NCI-H2227 (cell line): ENCODE measurements around the gene PTPRR.
"Not testable (repeated sequence)": the region's sequence is repeated elsewhere in the genome, so short reads cannot be mapped to it uniquely, and the experiment has no call there.

Source experiments
- DNase-seq: peaks from one replicate; lab custom pipeline; 2025; ENCODE audit not compliant: unreplicated experiment; lab: John Stamatoyannopoulos, UW

Gene PTPRR

DNA sequence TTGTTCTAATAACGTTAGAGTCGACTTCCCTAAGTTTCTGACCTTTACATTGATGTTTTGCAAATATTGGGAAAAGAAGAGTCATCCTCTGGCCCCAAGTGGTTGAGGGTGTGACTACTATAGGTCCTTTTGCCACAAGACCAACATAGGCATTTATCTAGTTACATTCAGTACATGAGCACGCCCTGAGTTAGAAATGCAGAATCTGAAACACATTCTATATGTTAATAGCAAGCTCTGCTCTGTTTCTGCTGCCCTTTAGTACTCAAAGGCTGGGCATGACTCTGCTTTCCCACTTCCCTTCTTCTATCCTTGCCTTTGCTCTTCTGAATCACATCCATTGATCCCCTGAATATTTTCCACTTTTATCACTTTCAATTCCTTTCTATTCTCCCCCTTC, 168.2 kb downstream of the PTPRR start:
- DNase-seq, result no peak

DNA sequence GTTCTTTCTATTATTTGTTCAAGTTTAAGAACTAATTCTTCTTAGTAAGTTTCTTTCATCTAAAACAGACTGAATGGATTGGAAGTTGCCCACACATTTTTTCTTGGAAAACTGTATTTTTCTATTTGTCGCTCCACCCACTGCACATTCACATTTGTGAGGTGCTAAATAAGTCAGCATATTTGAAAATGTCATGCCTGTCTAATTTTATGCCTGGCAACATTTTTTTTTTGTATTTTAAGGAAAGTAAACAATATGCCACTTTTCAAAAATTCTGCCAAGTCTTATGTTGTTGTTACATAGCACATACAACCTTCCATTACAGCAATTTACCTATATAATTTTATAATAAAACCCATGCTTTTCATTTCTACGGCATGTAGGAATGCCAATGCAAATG, 170.6 kb downstream of the PTPRR start:
- DNase-seq, result no peak

DNA sequence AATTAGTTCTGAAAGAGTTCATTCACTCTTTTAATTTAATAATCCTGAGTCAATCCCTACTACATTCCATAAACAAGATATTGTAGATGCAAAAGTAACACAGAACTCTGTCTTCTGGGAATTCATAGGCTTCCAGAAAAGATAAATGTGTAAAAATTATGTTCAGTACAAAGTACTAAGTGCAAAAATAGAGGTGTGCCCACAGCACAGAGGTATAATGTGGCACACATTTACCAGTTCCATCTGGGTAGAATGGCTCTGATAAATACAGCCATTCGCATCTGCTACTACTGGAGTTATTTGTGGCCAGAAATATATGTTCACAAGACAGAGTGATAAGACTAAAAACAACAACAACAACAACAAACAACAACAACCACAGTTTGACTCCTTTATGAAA, 171.7 kb downstream of the PTPRR start:
- DNase-seq, result no peak

DNA sequence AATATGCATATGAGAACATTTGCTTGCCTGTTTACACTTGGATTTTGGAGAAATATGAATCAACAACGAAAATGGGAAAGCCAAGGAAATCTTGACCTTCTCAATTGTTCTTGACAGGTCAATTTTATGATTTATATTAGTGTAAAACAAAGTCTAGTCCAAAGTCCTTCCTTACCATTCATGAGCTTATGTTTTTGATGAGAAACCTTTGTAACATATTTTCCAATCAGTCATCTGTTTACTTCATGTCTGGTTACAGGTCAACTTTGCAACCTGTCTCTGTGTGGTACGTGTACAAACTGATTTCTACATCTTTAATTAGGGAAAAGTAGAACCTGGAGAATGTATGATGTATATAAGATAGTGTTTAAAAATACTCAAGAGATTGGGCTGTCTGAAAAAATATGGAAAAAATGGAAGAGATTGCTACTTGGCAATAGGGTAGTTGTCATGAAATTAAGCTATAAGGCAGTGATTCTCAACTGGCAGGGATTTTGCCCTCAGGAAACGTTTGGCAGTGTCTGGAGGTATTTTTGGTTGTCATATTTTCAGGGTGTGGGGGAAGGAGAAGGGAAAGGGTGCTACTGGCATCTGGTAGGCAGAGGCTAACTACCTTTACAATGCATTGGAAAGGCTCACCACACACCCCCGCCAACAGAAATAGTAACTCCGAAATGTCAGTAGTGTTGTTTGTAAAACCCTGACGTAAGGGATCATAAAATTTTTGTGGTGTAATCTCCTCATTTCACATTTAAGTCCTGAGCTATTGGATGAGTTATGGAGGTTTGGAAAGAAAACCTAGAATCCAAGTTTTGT, 172.9 kb downstream of the PTPRR start:
- no peak for DNase-seq

DNA sequence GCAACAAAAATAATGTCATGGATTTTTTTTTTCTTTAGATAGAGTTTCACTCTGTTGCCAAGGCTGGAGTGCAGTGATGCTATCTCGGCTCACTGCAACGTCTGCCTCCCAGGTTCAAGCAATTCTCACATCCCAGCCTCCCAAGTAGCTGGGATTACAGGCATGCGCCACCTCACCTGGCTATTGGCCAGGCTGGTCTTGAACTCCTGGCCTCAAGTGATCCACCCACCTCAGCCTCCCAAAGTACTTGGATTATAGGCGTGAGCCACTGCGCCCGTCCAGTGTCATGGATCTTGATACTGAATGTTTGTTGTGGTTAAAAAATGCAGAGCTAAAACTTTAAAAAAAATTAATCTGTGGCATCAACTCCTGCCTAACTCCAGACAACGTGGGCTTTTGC, 175.5 kb downstream of the PTPRR start:
- no peak for DNase-seq

DNA sequence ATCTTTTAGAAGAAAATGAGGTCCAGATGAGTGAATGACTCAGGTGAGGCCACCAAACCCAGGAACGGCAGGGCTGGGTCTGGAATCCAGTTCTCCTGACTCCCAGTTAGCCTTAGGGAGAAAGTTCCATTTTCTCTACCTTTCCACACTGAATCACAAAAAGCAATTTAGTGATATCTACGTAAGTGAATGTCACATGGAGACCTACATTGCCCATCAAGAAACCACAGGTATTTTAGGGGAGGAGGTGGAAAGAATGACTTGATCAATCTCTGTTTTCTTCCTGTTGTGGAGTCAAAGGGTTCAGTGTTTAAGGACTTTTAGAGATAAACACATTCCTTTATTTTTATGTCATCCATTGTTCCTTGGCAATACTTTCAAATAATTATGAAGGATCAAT, 176.4 kb downstream of the PTPRR start:
- no peak for DNase-seq

DNA sequence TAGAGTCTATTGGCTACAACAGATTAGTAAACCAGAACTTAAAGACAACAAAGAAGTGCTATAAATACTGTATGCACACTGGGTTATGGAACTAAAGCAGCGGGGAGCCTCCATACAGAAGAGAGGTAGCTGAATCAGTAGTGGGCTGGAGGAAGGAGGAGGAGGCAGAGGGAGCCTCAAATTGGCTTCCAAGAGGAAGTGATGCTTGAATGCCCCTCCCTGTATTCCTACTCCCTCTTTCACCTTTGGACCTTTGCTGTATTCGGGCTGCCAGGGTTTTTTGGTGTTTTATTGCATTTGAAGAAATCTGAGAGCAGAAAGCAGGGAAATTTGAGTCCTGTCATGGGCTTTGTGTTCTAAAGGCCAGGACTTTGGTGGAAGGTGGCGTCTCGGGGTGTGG, 179.3 kb downstream of the PTPRR start:
- DNase-seq, result no peak

DNA sequence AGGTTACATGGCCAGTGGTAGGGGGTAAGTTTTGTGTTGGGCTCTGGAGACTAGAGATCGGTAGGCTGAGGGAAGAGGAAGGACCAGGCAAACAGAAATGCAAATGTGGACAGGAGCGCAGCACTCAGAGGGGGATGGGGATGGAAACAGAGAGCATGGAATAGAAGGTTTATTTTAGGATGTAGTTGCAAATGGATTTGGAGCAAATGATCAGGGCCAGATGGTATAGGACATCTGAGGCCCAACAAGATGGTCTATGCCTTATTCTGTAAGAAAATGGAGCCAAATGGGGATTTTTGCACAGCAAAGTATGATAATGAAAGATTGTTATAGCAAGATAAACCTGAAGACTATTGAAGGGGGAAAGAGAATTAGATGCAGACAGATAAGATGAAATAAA, 180.8 kb downstream of the PTPRR start:
- DNase-seq, result no peak

DNA sequence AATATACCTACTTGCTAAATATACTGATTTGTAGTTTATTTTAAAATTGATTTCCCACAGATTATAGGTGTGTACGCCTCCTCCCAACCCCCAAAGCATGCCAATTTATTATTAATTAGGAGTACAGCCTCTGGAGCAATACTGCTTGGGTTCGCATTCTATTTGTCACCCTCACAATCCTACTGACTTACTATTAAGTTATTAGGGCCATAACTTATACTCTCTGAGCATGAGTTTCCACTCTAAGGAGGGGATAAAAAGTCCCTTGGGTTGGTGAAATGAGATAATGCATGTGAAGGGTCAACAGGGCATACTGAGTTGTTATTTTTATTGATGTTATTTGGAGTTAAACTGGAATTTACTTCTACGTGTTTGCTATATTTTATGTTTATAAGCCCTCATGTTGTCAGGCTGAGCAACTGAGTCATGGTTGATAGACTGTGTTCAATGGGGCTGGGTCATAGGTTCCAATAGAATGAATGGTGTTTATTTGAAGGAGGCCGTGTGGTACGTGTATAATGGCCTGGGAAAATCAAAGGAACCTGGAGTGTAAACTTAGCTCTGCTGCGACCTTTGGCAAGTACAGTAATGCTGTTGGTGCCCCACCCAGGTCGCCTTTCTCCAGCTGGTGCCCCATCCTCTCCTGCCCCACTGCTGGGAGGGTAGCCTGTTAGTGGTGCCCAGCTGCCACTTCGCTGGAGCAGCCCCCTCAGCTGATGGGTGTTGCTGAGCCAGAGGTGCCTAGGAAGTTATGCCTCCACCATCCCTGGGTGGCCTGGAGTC, 184.0 kb downstream of the PTPRR start:
- DNase-seq, result no peak

DNA sequence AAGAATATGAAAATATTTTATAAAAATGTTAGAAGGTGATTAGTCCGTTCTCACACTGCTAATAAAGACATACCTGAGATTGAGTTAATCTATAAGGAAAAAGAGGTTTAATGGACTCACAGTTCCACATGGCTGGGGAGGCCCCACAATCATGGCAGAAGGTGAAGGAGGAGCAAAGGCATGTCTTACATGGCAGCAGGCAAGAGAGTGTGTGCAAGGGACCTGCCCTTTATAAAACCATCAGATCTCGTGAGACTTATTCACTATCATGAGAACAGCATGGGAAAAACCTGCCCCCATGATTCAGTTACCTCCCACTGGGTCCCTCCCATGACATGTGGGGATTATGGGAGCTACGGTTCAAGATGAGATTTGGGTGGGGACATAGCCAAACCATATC, 185.3 kb downstream of the PTPRR start:
- not testable (repeated sequence) for DNase-seq

DNA sequence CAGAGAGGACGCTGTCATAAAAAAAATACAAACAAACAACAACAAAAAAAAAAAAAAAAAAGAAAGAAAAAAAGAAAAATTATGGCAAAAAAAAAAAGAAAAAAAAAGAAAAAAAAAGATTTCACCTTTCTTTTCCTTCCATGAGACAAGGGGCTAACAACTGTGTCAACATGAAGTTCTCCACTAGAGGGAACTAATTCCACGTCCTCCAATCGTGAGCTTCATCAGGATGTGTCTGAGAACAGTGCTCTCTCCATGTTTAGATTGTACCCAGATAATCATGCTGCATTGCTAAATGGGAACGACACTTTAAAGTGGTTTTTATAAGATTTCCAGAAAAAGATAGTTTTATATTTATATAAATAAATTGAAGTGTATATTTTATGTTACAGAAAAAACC, 187.2 kb downstream of the PTPRR start:
- peak; percentile 82 for DNase-seq

DNA sequence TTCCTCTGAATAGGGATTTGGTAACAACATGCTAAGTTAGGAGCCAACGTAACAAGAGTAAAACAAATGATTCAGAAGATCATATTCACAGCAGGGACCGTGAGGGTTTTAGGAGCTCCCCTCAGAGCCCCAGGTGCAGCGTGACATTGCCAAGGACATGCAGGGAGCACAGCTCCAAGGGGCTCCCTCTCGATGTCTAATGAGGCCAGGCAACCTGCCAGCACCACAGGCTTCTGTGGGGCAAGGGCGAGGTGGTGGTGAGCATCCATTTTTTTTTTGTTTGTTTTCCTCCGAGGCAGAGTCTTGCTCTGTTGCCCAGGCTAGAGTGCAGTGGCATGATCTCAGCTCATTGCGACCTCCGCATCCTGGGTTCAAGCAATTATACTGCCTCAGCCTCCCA, 188.3 kb downstream of the PTPRR start:
- no peak for DNase-seq

DNA sequence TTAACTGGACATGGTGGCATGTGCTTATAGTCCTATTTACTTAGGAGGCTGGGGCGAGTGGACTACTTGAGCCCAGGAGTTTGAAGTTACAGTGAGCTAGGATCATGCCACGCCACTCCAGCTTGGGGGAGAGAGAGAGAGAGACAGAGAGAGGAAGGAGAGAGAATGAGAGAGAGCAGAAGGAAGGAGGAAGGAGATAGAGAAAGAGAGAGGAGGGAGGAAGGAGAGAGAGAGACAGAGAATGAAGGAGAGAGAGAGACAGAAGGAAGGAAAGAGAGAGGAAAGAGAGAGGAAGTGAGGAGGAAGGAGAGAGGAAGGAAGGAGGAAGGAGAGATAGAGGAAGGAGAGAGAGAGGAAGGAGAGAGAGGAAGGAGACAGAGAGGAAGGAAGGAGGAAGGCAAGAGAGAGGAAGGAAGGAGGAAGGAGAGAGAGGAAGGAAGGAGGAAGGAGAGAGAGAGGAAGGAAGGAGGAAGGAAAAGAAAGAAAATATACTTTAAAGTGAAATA, 189.8 kb downstream of the PTPRR start:
- DNase-seq, result no peak

DNA sequence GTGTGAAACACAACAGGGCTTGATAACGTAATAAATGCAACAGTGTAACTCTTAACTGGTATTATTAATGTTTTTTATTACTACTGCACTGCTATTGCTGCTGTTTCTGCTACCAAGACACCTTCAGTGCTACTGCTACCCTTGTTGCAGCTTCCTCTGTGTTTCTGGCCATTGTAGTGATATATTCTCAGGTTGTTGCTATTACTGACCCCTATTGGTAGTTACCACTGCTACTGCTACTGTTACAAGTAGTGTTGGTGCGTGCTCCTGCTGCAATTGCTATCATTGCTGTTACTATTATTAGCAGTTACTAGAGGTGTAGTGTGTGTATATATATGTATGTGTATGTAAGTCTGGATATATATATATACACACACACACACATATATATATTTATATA, 196.1 kb downstream of the PTPRR start:
- no peak for DNase-seq

DNA sequence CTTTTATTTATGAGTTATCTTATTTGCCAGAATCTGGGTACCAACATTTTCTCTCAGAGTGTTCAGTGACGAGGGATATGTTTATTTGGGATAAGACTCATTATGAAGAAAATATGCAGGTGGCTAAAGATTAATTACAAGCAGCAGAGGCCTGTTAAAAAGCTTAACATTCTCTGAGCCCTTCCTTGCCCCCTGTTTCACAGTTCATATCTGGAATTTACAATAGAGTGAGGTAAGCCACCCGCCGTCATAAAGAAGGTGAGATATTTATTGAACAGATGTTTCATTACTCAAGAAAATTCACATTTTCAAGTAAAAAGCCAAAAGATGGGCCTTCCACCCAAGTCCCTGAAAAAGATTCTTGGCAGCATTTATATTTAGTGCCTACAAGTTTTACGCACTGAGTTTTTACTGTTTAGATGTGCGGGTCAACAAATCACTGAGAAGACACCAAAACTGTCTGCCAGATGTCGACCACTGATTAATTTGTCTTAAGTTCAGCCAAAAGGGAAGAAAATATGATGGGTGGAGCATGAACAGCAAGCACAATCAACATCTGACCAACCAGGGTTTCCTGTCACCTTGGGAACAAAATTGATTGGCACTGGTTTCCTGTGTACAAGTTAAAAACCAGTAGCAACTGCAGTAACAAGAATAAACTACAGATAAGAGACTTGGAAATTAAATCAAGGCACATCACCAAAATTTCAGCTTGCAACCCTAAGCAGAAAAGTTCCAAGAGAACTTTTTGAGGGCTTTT, 197.8 kb downstream of the PTPRR start:
- DNase-seq, result no peak

DNA sequence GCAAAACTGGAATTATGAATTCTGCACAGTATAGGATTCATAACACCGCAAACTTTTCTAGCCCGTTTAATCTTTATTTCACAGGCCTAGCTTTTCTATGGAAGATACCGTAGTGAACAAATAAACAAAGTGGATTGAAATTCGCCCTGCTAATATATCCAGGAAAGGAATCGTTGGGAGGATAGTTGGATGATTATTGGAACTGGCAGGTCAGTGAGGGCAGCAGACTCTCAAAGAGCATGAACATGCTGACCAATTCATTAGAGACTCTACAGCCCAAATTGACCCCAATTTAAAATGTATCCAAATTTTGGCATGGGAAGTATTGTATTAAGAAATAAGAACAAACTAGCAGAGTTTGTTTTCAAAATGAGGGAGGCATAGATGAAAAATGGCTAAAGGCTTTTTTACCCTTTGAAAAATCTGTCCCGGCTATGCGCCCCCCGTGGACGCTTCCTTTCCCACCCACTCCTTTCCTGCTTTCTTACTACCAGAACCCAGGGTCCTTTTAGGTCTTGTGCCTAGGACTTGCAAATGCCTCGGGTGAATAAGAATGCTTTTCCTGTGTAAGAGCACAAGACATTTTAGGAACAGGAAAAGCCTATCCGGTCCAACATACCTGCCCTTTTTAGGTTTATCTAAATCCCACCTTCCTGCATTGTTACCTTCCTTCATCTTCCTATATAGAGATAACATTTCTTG, 198.7 kb downstream of the PTPRR start:
- DNase-seq, result no peak

DNA sequence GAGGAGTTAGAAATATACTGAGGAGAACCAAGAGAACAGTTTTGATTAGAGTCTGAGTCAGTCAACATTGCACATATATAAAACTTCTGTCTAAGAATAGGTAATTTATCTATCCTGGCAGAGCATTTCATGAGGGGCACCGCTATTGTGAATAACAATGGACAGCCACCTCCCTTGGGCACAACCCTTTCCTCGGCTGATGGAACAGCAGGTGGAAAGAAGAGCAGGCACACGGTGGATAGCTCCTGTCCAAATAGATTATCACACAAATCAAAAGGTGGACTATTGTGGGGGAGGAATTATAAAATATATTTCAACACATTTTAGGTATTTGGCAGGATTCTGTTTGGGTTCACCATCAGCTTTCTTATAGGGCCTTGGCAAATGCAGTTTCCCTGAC, 199.3 kb downstream of the PTPRR start:
- DNase-seq, result no peak

DNA sequence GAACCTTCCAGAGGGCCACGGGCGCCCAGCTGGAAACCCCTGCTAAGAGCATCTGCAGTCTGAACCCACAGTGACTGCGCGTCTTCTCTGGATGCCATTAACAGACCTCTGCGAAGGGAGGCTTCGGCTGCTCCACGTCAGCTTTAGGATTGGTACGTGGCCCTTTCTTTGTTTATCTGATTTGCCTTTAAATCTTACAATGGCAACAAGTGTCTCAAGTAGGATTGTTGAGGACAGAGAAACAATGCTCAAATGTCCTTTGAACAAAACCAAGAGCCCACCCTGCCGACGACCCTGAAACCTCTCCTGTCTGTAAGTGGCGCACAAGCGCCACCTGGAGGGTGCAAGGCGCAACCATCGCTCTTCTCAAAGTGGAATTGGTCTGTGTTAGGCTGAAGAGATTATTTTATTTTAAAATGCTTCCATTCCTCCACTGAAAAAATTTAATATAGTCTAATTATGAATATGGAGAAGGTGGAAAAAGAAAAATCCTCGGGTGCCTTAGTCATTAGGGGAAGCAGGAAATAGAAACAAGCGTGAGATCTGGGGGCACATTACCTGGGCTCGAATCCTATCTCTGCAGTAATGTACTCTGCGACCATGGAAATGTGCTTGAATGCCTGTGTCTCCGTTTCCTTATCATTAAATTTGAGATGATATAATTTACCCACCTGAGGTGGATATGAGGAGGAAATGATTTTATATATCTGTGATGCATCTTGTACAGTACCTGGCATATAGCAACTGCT, 200.7 kb downstream of the PTPRR start:
- peak; percentile 78 for DNase-seq

DNA sequence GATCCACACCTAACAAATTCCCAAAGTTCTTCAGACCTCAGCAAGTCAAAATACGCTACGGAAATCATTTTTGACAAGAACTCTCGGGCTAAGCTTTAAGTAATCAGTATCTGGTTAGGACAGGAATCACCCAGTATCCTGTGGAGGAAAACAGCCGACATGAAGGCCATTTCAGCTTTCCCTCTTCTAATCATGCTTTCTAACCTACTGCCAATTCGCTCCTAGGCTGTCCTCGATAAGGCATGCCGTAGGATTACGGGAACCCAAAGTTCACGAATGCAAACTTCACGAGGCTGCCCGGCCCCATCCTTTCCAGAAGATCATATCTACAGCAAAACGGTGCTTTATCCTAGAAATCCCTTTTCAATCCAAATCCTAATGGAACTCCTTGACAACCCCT, 201.5 kb downstream of the PTPRR start:
- DNase-seq, result no peak

DNA sequence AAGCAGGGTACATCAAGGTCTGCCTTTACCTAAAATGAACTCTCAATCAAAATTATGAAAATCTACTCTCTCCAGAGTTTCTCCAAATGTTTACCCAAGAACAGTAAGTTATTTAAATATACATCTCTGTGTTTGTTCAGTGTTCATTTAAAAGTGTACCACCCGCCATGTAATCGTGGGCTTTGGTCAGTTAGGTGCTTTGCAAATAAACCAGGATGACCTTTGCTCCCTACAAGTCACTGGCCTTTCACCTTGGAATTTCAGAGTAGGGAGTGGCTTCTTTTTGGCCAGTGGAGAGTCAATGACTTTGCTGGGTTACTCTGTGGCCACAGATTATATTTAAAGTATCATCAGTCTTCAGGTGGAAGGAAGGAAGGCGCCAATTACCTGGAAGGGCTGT, 208.7 kb downstream of the PTPRR start:
- DNase-seq, result no peak
